ENCODE data around the gene SEC24B. TPM values are rescaled to one million over a fixed set of nuclear protein-coding genes. Genes with fewer than 3 reads are reported as not detected.

Gene SEC24B
- total RNA-seq, 1 donor from 2014 or later: 24.1 TPM

DNA sequence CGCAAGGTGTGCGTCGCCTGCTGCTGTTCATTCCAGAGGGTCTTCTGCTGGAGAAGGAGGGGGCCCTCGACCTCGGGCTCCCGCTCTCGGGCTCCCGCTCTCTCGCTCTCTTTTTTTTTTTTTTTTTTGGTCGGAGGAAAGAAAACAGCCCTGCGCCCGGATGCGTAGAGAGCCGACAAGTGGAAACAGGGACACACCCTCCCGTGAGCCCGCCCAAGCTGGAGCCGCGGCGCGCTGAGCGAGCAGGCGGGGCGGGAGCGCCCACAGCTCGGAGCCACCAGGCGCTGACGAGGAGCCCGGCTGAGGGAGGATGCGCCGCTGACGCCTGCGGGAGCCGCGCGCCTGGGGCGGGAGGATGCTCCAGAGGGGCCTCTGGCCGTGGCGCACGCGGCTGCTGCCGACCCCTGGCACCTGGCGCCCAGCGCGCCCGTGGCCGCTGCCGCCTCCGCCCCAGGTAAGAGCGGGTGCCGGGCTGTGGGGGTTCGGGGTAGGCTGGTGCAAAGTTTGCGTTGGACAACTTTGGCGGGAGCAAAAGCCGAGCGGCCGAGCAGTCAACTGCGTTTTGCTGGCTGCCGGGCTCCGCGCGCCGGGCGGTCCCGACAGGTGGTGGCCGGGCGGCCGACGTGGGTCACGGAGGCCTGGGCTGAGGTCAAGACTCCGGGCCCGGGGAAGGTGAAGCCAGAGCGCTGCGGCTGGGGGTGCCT is 126.5 kb downstream of the SEC24B start, which contains the start of gene MCUB:
Gene MCUB (plus strand): TSS at position 264 of the 704 bp plus-strand sequence. CDS start 92 bp downstream, at position 356.
- Histone ChIP-seq H3K27me3 (ENCODE audit: control insufficient read depth, insufficient read depth, low read length) (no peaks in the 10 kb centered on the region), H3K4me3 (ENCODE audit: low read depth, low read length) (peak within 1 kb of the TSS; percentile 76), H3K36me3 (ENCODE audit: control insufficient read depth, insufficient read depth, low read length) (no peaks in the 10 kb centered on the region)
- DNase-seq (ENCODE audit: low read depth): peak; percentile 56
- TF ChIP-seq, protein P1, sequence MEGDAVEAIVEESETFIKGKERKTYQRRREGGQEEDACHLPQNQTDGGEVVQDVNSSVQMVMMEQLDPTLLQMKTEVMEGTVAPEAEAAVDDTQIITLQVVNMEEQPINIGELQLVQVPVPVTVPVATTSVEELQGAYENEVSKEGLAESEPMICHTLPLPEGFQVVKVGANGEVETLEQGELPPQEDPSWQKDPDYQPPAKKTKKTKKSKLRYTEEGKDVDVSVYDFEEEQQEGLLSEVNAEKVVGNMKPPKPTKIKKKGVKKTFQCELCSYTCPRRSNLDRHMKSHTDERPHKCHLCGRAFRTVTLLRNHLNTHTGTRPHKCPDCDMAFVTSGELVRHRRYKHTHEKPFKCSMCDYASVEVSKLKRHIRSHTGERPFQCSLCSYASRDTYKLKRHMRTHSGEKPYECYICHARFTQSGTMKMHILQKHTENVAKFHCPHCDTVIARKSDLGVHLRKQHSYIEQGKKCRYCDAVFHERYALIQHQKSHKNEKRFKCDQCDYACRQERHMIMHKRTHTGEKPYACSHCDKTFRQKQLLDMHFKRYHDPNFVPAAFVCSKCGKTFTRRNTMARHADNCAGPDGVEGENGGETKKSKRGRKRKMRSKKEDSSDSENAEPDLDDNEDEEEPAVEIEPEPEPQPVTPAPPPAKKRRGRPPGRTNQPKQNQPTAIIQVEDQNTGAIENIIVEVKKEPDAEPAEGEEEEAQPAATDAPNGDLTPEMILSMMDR (IDR thresholded peaks at IDR 0.05; ENCODE audit: insufficient read depth, low read length, poor library complexity, severe bottlenecking): no peak

DNA sequence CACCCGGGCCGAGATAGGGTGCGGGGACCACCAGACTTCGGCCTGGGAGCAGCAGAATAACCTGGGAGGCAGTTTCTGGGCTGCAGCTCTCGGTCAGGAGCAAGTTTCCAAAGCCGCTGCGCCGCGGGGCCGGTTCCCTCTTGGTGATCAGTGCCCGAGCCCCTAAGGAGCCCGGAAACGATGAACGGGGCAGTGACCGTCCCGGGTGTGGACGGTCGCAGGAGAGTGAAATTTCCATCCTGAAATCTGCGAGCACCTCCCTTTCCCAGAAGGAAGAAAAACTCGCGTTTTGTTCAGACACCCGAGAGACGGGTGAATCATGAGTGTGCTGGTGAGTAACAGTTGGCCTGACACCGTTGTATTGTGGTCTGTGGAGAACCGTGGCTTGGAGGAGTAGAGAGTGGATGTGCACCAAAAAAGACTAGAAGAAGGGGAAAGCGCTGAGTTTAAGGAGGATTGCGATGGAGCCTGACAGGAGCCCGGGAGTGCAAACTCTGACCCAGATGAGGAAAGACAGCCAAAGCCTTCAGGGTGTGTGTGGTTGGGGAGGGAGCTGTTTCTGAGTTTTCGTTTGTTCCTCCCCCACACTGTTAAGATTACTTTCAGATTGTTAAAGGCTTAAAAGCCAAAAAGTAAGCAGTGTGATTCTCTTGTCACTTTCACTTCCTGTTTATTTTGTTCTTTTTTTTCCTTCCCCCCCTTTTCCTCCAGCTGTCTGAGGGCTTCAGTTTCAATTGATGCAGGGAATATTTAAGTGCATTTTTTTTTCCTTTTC is 127.3 kb downstream of the SEC24B start:
- peak overlapping the region; percentile 76 for H3K4me3 ChIP-seq (ENCODE audit: low read depth, low read length)
- TF ChIP-seq, protein P1 (IDR thresholded peaks at IDR 0.05; ENCODE audit: insufficient read depth, low read length, poor library complexity, severe bottlenecking): no peak
- no peaks in the 10 kb centered on the region for H3K27me3 ChIP-seq (ENCODE audit: control insufficient read depth, insufficient read depth, low read length)
- peak; percentile 45 for DNase-seq (ENCODE audit: low read depth)
- H3K36me3 ChIP-seq (ENCODE audit: control insufficient read depth, insufficient read depth, low read length): no peaks in the 10 kb centered on the region

GRCh38 chr4:109562457-109563239 is 129.0 kb downstream of the SEC24B start:
- DNase-seq (ENCODE audit: low read depth): no peak
- Histone ChIP-seq H3K4me3 (ENCODE audit: low read depth, low read length) (no peak overlapping the region), H3K36me3 (ENCODE audit: control insufficient read depth, insufficient read depth, low read length) (no peaks in the 10 kb centered on the region), H3K27me3 (ENCODE audit: control insufficient read depth, insufficient read depth, low read length) (no peaks in the 10 kb centered on the region)
- TF ChIP-seq, protein P1 (IDR thresholded peaks at IDR 0.05; ENCODE audit: insufficient read depth, low read length, poor library complexity, severe bottlenecking): no peak

DNA sequence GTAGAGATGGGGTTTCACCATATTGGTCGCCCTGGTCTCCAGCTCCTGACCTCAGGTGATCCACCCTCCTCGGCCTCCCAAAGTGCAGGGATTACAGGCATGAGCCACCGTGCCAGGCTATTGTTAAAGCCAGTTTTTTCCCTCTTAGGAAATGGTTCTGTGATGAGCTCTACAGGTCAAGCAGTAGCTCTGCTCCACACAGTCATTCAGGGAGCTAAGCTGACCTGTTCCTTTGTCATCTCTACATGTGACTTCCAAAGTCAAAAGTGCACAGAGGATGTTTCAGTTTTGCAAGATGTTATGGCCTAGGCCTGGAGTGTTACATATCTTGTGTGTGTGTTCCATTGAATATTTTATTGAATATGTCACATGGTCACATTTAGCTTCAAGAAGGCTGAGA is 137.9 kb downstream of the SEC24B start:
- TF ChIP-seq, protein P1 (IDR thresholded peaks at IDR 0.05; ENCODE audit: insufficient read depth, low read length, poor library complexity, severe bottlenecking): no peak
- H3K27me3 ChIP-seq (ENCODE audit: control insufficient read depth, insufficient read depth, low read length): no peaks in the 10 kb centered on the region
- DNase-seq (ENCODE audit: low read depth): no peak
- H3K4me3 ChIP-seq (ENCODE audit: low read depth, low read length): no peak overlapping the region
- H3K36me3 ChIP-seq (ENCODE audit: control insufficient read depth, insufficient read depth, low read length): no peaks in the 10 kb centered on the region

- TF ChIP-seq, protein P1 (IDR thresholded peaks at IDR 0.05; ENCODE audit: insufficient read depth, low read length, poor library complexity, severe bottlenecking): no peak
- no peaks in the 10 kb centered on the region for H3K36me3 ChIP-seq (ENCODE audit: control insufficient read depth, insufficient read depth, low read length)
- no peaks in the 10 kb centered on the region for H3K27me3 ChIP-seq (ENCODE audit: control insufficient read depth, insufficient read depth, low read length)
- H3K4me3 ChIP-seq (ENCODE audit: low read depth, low read length): no peak overlapping the region
- no peak for DNase-seq (ENCODE audit: low read depth)
Observed at GRCh38 chr4:109572154-109572553, 138.5 kb downstream of the SEC24B start.

Measured in kidney epithelial cell (primary cell).